ENCODE measurements around the gene MAP2K5.

- TF ChIP-seq CTCF (IDR thresholded peaks at IDR 0.05; ENCODE audit: low read length) (no peak), EZH2 (optimal IDR thresholded peaks at IDR 0.05; ENCODE audit: low read depth, low read length) (no peak), EZH2phosphoT487 (IDR thresholded peaks at IDR 0.05; ENCODE audit: low read length) (no peak)
Observed at GRCh38 chr15:67806536-67806935, 264.0 kb downstream of the MAP2K5 start.

All from MM.1S (cell line).